Suprapubic skin (tissue), 4 donors: Measurements from ENCODE around the gene RGPD8. TPM values are rescaled to one million over a fixed set of nuclear protein-coding genes. Genes with fewer than 3 reads are reported as not detected.

Source experiments
- DNase-seq, 2 donors: peaks; one replicate each; pipeline ENCODE4 v3.0.0-alpha.2; 2019; ENCODE audit warnings: low spot score in 2 of 2
- H3K27ac ChIP-seq: fragments of 200-600 bp; sonication (generic); one replicate; pipeline ENCODE4 v1.5.1; 2019
- H3K27me3 ChIP-seq: fragments of 200-600 bp; sonication (generic); one replicate; pipeline ENCODE4 v1.5.1; 2019
- H3K36me3 ChIP-seq: fragments of 200-600 bp; sonication (generic); one replicate; pipeline ENCODE4 v1.5.1; 2019
- H3K4me1 ChIP-seq: fragments of 200-600 bp; sonication (generic); one replicate; pipeline ENCODE4 v1.5.1; 2019
- H3K4me3 ChIP-seq: fragments of 200-600 bp; sonication (generic); one replicate; pipeline ENCODE4 v1.5.1; 2019; ENCODE audit warnings: mild to moderate bottlenecking
- H3K9me3 ChIP-seq: fragments of 200-600 bp; sonication (generic); one replicate; pipeline ENCODE4 v1.5.1; 2019
- EP300 ChIP-seq: sonication (generic); formaldehyde crosslinking; IDR thresholded peaks from one replicate; pipeline ENCODE4 v1.6.1; 2017; ENCODE audit warnings: antibody characterized with exemption
- POLR2A ChIP-seq, 2 donors: fragments of 450-650 bp; IDR thresholded peaks; one replicate each; pipeline ENCODE4 v1.6.1; 2017; ENCODE audit warnings: antibody characterized with exemption in 2 of 2, mild to moderate bottlenecking in 2 of 2, moderate library complexity in 2 of 2
- POLR2AphosphoS5 ChIP-seq, 3 donors: sonication (generic); formaldehyde crosslinking; IDR thresholded peaks; one replicate each; pipeline ENCODE4 v1.6.1; 2017; ENCODE audit warnings: antibody characterized with exemption in 3 of 3
- WGBS: methylation state at CpG from one replicate; pipeline ENCODE4 v1.1.5; 2018; 5-methylcytosine and 5-hydroxymethylcytosine counted together
- total RNA-seq, 4 donors: library from RNA; depleted of rRNA; stranded (reverse); fragments of >200 nt; gene quantifications; one replicate each; pipeline ENCODE4 v1.1.0, GENCODE V29; 2016
- TF ChIP-seq, protein P1 (sequence below), 2 donors: fragments of 200-600 bp in 1 of 2; fragments of 450-650 bp in 1 of 2; sonication (generic) in 1 of 2; IDR thresholded peaks; one replicate each; pipeline ENCODE4 v1.5.1; 2016 to 2019; ENCODE audit warnings: antibody characterized with exemption in 2 of 2, mild to moderate bottlenecking in 1 of 2, moderate library complexity in 1 of 2

Gene RGPD8
- total RNA-seq, 4 donors from 2014 or later: 12.1 to 69.9 (median 19.1) TPM

DNA sequence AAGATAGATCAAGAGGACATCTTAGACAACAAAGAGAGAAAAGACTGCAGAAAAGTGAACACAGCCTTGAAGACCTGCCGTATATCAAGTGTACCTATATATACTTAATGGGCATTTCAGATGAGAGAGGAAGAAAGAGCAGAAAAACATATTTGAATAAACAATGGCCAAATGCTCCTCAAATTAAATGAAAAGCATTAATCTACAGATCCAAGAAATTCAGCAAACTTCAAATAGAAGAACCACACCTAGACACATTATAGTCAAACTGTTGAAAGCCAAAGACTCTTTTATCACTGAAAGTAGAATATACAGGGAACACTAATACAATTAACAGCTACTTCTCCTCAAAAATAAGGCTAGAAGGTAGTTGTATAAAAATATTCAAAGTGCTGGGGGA, 29.8 kb upstream of the RGPD8 start:
- no peak overlapping the region for H3K27ac ChIP-seq
- H3K9me3 ChIP-seq: no peaks in the 10 kb centered on the region
- H3K4me1 ChIP-seq: no peaks in the 10 kb centered on the region
- H3K36me3 ChIP-seq: no peaks in the 10 kb centered on the region
- H3K27me3 ChIP-seq: peaks cover 6% of the 10 kb centered on the region
- TF ChIP-seq, protein P1, sequence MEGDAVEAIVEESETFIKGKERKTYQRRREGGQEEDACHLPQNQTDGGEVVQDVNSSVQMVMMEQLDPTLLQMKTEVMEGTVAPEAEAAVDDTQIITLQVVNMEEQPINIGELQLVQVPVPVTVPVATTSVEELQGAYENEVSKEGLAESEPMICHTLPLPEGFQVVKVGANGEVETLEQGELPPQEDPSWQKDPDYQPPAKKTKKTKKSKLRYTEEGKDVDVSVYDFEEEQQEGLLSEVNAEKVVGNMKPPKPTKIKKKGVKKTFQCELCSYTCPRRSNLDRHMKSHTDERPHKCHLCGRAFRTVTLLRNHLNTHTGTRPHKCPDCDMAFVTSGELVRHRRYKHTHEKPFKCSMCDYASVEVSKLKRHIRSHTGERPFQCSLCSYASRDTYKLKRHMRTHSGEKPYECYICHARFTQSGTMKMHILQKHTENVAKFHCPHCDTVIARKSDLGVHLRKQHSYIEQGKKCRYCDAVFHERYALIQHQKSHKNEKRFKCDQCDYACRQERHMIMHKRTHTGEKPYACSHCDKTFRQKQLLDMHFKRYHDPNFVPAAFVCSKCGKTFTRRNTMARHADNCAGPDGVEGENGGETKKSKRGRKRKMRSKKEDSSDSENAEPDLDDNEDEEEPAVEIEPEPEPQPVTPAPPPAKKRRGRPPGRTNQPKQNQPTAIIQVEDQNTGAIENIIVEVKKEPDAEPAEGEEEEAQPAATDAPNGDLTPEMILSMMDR (IDR thresholded peaks at IDR 0.05): no peak
- TF ChIP-seq EP300: no peak
- TF ChIP-seq POLR2A (IDR thresholded peaks at IDR 0.05): no peak
- no peak for TF ChIP-seq POLR2AphosphoS5 (IDR thresholded peaks at IDR 0.05)
- DNase-seq: no peak
- 98% methylated on average over 1 of the region's 1 CpG for WGBS
- no peak overlapping the region for H3K4me3 ChIP-seq

DNA sequence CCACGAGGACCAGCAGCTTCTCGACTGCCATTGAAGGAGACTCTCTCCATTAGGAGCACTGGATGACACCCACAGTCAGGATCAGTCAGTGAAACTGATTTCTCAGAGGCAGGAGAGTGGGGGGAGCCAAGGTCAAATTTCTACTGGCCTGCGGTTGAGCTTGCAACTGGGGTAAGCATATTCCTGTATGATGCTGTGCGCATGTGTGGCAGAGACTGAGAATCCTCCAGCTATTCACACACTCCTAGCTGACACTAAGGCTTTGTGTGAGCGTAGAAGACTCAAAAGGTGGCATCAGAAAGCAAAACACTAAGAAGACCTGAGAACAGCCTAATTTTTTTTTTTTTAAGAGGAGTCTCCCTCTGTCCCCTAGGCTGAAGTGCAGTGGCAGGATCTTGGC, 28.7 kb upstream of the RGPD8 start:
- TF ChIP-seq EP300 (no peak), POLR2AphosphoS5 (IDR thresholded peaks at IDR 0.05) (no peak), POLR2A (IDR thresholded peaks at IDR 0.05) (no peak)
- TF ChIP-seq, protein P1 (IDR thresholded peaks at IDR 0.05): no peak
- H3K27me3 ChIP-seq: peaks cover 6% of the 10 kb centered on the region
- WGBS: 76% methylated on average over 5 of the region's 5 CpGs

DNA sequence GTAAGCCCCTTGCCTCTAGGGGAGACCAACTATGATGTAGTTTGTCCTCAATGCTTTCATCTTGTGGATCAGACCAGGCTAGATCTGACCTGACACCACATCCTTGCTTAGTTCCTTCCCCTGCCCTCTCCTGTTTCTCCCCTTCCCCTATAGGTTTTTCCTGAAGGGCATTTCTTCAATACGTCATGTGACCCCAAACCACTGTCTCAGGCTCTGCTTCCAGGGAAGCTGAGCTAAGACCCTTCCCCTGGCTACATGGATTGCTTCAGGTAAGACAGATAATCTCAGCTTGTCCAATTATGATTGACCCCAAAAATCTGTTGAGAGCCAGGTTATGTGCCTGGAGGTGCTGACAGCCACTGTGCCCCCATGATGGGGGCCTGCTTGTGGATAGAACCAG, 25.9 kb upstream of the RGPD8 start:
- WGBS: 89% methylated on average over 1 of the region's 1 CpG
- TF ChIP-seq POLR2AphosphoS5 (IDR thresholded peaks at IDR 0.05) (no peak), EP300 (no peak), POLR2A (IDR thresholded peaks at IDR 0.05) (no peak)
- TF ChIP-seq, protein P1 (IDR thresholded peaks at IDR 0.05): no peak
- Histone ChIP-seq H3K4me3 (no peak overlapping the region), H3K27ac (no peak overlapping the region), H3K9me3 (no peaks in the 10 kb centered on the region), H3K36me3 (no peaks in the 10 kb centered on the region), H3K27me3 (peaks cover 6% of the 10 kb centered on the region), H3K4me1 (no peaks in the 10 kb centered on the region)
- DNase-seq: no peak

More for the DNA sequence above, 28.7 kb upstream of the RGPD8 start:
- no peak overlapping the region for H3K27ac ChIP-seq
- H3K4me1 ChIP-seq: no peaks in the 10 kb centered on the region
- no peaks in the 10 kb centered on the region for H3K36me3 ChIP-seq
- H3K9me3 ChIP-seq: no peaks in the 10 kb centered on the region
- no peak for DNase-seq
- H3K4me3 ChIP-seq: no peak overlapping the region

DNA sequence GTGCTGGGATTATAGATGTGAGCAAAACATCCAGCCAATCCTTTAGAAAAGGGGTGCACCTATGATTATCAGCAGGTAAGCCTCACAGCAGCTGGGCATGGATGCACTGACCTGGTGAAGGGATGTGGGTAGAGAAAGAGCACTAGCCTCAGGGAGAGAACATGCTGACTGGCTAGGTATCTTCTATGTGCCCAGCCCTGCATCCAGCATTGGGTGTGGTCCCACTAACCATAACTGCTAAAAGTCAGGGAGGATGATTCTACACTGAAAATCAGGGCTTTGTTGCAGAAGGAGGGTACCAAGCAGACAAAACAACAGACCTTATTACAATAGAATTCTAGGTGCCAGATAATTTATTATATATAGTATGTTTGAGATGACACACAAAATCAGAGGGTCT, 21.1 kb upstream of the RGPD8 start:
- no peak for DNase-seq
- Histone ChIP-seq H3K4me3 (no peak overlapping the region), H3K4me1 (no peaks in the 10 kb centered on the region), H3K9me3 (no peaks in the 10 kb centered on the region), H3K27ac (no peak overlapping the region), H3K27me3 (no peaks in the 10 kb centered on the region), H3K36me3 (no peaks in the 10 kb centered on the region)
- TF ChIP-seq EP300 (no peak), POLR2AphosphoS5 (IDR thresholded peaks at IDR 0.05) (no peak), POLR2A (IDR thresholded peaks at IDR 0.05) (no peak)
- TF ChIP-seq, protein P1 (IDR thresholded peaks at IDR 0.05): no peak

DNA sequence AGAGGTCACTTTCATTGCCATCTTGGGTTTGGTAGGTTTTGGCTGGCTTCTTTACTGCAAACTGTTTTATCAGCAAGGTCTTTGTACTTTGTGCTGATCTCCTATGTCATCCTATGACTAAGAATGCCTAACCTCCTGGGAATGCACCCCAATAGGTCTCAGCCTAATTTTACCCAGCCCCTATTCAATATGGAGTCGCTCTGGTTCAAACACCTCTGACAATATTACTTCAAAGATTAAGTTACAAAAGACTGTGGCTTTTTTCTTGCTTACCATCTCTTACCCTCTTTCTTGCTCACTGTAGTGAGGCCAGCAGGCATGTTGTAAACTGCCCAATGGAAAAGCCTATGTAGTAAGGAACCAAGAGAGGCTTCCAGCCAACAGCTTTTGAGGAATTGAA, 17.9 kb upstream of the RGPD8 start:
- no peaks in the 10 kb centered on the region for H3K9me3 ChIP-seq
- H3K4me1 ChIP-seq: no peaks in the 10 kb centered on the region
- no peak overlapping the region for H3K4me3 ChIP-seq
- H3K36me3 ChIP-seq: no peaks in the 10 kb centered on the region
- no peak overlapping the region for H3K27ac ChIP-seq
- TF ChIP-seq EP300 (no peak), POLR2A (IDR thresholded peaks at IDR 0.05) (no peak)
- TF ChIP-seq, protein P1 (IDR thresholded peaks at IDR 0.05): no peak
- H3K27me3 ChIP-seq: no peaks in the 10 kb centered on the region
- no peak for DNase-seq
- 95% methylated on average over 1 of the region's 1 CpG for WGBS
